ENCODE measurements around the gene COA6.

Gene COA6

GRCh38 chr1:234373064-234373958 lies at the start of gene COA6:
TSS of gene COA6 (plus strand) at chr1:234373456. CDS start at chr1:234373467, 11 bp downstream.
- peak; percentile 86 for DNase-seq (ENCODE audit: low spot score)

GRCh38 chr1:234324821-234325220 lies 48.4 kb upstream of the COA6 start:
- DNase-seq (ENCODE audit: low spot score) = no peak

- no peak for DNase-seq (ENCODE audit: low spot score)
Observed at GRCh38 chr1:234325878-234326496, 47.3 kb upstream of the COA6 start.

GRCh38 chr1:234326497-234327366 lies 46.5 kb upstream of the COA6 start:
- peak; percentile 61 for DNase-seq (ENCODE audit: low spot score)

- no peak for DNase-seq (ENCODE audit: low spot score)
Observed at GRCh38 chr1:234327577-234328164, 45.6 kb upstream of the COA6 start.

- no peak for DNase-seq (ENCODE audit: low spot score)
Observed at GRCh38 chr1:234330843-234331215, 42.4 kb upstream of the COA6 start.

GRCh38 chr1:234331507-234331906 lies 41.7 kb upstream of the COA6 start:
- no peak for DNase-seq (ENCODE audit: low spot score)

- DNase-seq (ENCODE audit: low spot score) = no peak
Observed at GRCh38 chr1:234336359-234336758, 36.9 kb upstream of the COA6 start.

- no peak for DNase-seq (ENCODE audit: low spot score)
Observed at GRCh38 chr1:234337233-234337632, 36.0 kb upstream of the COA6 start.

GRCh38 chr1:234340528-234340927 lies 32.7 kb upstream of the COA6 start:
- DNase-seq (ENCODE audit: low spot score) = no peak

GRCh38 chr1:234342774-234343173 lies 30.5 kb upstream of the COA6 start:
- DNase-seq (ENCODE audit: low spot score) = no peak

GRCh38 chr1:234345237-234345636 lies 28.0 kb upstream of the COA6 start:
- no peak for DNase-seq (ENCODE audit: low spot score)

- DNase-seq (ENCODE audit: low spot score) = no peak
Observed at GRCh38 chr1:234348964-234349363, 24.3 kb upstream of the COA6 start.

- DNase-seq (ENCODE audit: low spot score) = no peak
Observed at GRCh38 chr1:234355782-234356510, 17.3 kb upstream of the COA6 start.

GRCh38 chr1:234356615-234357269 lies 16.5 kb upstream of the COA6 start:
- DNase-seq (ENCODE audit: low spot score) = peak; percentile 11

GRCh38 chr1:234357831-234358230 lies 15.4 kb upstream of the COA6 start:
- no peak for DNase-seq (ENCODE audit: low spot score)

- DNase-seq (ENCODE audit: low spot score) = no peak
Observed at GRCh38 chr1:234361102-234361603, 12.1 kb upstream of the COA6 start.

- DNase-seq (ENCODE audit: low spot score) = no peak
Observed at GRCh38 chr1:234362558-234362957, 10.7 kb upstream of the COA6 start.

- DNase-seq (ENCODE audit: low spot score) = no peak
Observed at GRCh38 chr1:234368320-234369032, 4.8 kb upstream of the COA6 start.

GRCh38 chr1:234369033-234369430 lies 4.2 kb upstream of the COA6 start:
- no peak for DNase-seq (ENCODE audit: low spot score)
